Stimulated activated CD4-positive, alpha-beta T cell treated with anti-CD3 and anti-CD28 coated beads, Interleukin-1b, Interleukin-23, amount 100 ng/mL, for 4 hours (primary cell): ENCODE data around the gene SMYD3.

Experiments
- DNase-seq, 2 donors: peaks; one replicate each; pipeline ENCODE4 v3.0.0-alpha.2; 2020; ENCODE audit warnings: low read depth in 2 of 2

The SMYD3 gene

DNA sequence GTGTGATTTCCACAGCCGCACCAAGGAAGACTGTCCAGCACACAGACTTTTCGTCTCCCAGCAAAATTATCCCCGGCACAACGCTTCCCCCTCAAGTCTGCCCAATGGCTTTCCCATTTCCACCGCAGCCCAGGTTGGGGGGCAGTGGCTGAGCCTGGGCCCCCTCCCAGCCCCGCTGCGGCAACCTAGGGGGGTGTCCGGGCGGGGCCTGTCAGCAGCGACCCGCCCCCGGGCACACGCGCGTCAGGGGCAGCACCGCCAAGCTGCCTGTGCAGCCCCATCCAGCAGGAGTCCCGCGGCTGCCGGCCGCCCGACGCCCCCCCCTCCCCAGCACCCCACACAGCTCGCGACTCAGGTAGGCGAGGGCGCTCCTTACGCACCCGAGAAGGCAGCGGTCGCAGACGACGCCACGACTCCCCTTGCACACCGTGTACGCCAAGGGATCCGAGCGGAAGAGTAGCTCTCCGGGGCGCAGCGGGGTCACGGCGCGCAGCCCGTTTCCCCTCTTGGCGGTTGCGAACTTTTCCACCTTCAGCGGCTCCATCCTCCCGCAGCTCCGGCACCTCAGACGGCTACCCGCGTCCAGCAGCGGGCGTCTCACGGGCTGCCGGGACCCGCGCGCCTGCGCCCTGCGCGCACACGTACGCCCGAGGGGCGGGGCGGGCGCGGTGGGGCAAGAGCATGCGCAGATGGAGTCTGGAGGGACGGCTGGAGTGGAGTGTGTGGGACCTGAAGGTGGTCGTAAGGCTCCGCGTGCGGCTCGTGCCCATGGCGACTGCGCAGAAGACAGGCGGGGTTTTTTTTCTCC is at the start of gene SMYD3:
Gene SMYD3 (minus strand): TSS at position 606 of the 808 bp plus-strand sequence.
- peak; percentile 64 to 65 for DNase-seq

DNA sequence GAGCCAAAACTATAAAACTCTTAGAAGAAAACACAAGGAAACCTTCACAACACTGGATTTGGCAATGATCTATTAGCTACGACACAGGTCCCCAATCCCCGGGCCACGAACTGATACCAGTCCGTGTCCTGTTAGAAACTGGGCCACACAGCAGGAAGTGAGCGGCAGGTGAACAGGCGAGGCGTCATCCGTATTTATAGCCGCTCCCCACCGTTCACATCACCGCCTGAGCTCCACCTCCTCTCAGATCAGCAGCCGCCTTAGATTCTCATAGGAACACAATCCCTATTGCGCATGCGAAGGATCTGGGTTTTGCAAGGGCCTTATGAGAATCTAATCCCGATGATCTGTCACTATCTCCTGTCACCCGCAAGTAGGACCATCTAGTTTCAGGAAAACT is 47.1 kb upstream of the SMYD3 start:
- DNase-seq: no peak

DNA sequence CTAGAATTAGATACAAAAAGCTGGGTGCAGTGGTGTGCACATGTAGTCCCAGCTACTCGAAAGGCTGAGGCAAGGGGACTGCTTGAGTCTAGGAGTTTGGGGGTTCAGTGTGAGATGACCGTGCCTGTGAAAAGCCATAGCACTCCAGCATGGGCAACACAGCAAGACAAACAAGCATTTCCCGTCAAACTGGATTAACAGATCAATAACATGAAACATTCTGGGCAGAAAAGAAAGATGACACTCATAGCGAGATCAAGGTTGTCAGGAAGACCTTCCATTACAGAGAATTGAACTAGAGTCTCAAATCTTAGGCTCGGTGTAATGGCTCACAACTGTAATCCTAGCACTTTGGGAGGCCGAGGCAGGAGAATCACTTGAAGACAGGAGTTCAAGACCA is 45.0 kb upstream of the SMYD3 start:
- no peak for DNase-seq

DNA sequence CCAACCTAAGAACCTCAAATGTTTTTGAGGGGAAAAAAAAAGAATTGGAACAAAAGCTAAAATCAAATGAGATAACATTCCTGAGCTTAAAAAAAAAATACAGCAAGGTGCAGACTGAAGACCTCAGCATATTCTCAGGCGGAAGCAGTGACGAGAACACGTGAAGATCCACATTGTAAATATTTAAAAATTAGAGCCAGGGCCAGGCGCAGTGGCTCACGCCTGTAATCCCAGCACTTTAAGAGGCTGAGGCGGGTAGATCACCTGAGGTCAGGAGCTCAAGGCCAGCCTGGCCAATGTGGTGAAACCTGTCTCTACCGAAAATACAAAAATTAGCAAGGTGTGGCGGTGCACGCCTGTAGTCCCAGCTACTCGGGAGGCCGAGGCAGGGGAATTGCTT is 43.3 kb upstream of the SMYD3 start:
- no peak for DNase-seq

- DNase-seq: no peak
Observed at GRCh38 chr1:246549665-246550064, 42.6 kb upstream of the SMYD3 start.

- DNase-seq: no peak
Observed at GRCh38 chr1:246544001-246544400, 36.9 kb upstream of the SMYD3 start.

DNA sequence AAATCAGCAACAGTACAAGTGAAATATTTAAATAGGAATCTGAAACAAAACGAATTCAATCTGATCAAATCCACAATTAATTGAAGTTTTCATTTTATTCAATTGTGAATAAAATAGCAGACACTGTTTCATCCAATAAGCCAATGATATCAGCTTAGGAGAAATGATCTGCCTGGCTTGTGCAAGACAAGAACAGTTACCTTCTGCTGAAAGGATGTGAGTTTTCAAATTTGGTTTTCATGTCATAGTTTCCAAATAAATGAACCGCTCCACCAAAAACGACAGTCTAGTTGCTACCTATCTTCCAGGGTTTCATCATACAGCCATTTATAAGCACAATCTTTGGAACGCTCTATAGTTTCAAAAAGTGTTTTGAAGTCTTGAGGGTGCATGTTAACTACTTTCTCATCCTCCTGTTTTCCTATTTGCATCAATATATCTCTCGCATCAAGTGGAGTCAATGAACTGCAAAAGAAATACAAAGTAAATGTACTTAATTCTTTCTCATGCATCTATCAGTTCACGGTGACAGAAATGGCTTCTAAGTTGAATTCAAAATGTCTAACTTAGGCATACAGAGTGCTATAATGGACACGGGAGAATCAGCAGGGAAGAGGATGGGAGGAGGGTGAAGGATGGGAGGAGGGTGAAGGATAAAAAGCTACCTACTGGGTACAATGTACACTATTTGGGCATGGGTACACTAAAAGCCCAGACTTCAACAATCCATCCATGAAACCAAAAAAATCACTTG is 33.8 kb upstream of the SMYD3 start:
- DNase-seq: no peak

- DNase-seq: no peak
Observed at GRCh38 chr1:246537887-246538286, 30.8 kb upstream of the SMYD3 start.

- DNase-seq: no peak
Observed at GRCh38 chr1:246537441-246537840, 30.4 kb upstream of the SMYD3 start.

DNA sequence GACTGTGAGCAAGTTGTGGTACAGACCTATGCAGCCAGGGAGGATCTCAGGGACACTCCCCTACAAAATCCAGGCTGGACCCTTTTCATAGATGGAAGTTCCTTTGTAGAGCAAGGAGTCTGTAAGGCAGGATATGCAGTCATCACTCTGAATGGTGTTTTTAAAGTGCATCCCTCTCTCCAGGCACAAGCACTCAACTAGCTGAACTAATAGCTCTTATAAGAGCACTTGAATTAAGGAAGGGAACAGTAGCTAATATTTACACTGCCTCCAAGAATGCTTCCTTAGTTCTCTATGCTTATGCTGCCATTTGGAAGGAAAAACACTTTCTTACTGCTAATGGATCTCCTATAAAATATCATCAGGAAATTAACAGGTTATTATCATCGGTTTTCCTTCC is 27.0 kb upstream of the SMYD3 start:
- DNase-seq: no peak

- DNase-seq: no peak
Observed at GRCh38 chr1:246533371-246533905, 26.4 kb upstream of the SMYD3 start.

DNA sequence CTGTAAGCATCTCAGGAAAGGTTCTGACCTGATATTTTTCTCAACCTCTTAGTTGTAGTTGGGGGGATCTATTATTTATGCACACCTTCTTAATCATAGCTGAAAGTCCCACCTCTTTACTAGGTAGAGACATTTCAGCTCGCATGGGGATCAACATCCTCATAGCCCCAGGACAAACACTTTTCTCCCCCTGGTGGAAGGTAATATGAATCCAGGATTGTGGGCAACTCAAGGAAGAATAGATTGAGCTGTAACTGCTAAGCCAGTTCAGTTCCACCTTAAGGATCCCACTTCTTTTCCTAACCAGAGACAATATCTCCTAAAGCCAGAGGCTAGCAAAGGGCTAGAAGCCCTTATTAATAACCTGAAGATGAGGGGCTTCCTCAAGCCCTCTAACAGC is 25.4 kb upstream of the SMYD3 start:
- DNase-seq: no peak

DNA sequence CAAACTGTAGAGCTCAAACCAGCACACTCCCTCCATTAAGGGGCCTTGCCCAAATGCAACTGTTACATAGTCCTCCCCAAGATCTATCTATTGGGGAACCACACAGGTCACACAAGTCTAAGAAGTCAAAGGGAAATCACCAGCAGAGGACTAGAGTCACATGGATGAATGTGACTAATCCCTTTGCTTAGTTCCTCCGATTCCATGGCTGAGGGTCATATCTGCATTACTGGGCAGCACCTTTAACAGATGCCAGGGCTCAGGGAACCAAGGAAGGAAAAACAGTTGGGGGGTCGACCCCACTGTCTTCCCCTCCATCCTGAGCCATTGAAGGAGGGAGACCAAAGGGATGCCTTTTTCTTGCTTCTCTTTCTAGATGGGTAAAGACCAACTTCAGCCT is 23.4 kb upstream of the SMYD3 start:
- no peak for DNase-seq

DNA sequence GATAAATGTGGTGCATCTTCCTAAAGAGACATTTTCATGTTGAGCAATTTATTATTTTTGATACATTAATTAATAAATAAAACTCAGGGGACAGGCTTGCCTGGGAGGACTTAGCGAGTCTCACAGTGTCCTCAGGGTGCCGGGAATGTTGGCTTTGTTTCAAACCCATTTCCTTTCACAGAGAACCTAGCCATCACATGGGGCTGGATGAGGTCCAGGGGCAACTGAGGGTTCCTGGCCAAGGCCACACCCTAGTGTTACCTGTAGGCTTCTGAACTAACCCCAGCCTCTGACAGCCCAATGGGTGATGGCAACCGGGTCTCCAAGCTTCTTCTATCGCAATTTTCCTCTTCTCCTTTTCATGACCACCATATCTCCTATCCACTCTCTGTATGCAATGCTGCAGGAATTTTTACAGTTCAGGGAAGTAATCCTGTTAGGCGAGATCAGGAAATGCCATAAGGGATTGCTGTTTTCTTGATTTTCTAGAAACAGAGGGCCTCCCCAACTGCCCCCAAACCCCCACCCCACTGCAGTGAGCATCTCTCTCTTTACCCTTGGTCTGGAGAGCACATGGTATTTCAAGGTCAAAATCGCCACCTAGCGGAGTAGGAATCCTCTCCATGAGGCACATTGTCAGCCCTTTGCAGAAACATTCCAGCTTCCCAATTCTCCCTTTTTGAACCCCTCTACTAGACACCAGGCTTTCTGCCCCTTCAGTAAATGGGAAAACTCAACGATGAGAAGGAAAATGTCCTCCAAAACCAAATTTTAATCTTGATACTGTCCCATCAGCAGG is 22.1 kb upstream of the SMYD3 start:
- no peak for DNase-seq

DNA sequence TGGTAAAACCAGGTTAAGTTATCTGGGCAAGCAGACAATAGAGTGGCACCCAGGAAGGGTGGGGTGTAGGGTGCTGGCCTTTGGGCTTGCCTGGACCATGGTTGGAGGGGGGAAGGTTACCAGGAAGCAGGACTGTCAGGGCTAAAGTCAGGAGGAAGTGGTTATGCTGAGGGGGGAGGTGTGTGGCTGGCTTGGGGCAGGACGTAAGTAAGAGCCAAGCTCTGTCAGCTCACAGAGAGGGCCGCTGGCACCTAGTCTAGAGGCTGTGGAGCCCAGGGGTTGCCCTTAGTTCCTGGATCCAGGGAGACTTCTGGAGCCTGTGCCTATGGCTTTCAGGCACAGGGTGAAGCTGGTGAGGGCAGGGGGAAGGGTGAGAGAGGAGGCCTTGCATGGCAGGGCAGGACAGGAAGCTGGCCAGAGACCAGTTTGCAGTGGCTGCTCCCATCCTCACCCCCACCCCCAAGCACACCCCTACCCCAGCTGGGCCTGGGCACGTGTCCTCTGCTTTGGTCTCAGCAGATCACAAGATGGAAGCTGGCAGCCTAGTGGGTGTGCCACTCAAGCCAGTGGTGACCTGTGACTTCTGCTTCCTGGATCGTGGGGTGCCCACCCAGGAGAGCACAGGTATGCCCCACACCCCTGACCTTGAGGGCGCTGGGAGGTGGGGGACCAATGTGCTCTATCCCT is 20.5 kb upstream of the SMYD3 start:
- no peak for DNase-seq

- DNase-seq: no peak
Observed at GRCh38 chr1:246526915-246527314, 19.8 kb upstream of the SMYD3 start.

DNA sequence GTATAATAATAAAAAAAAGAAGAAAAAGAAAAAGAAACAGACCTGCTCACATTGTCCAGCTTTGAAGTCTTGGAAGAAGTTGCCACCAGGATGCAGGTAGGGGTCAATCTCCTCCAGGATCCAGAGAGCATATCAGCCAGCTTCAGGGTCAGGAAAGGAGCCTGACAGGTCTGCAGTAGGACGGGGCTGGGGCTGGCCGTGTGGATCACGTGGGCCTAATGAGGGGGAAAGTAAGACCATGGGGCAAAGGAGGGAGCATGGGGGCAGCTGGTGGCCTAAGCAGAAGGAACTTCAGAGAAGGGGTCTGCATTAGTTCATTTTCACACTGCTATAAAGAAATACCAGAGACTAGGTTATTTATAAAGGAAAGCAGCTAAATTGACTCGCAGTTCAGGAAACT is 19.3 kb upstream of the SMYD3 start:
- no peak for DNase-seq

- no peak for DNase-seq
Observed at GRCh38 chr1:246519514-246519913, 12.4 kb upstream of the SMYD3 start.

GRCh38 chr1:246518456-246519205 is 11.6 kb upstream of the SMYD3 start:
- DNase-seq: no peak

GRCh38 chr1:246517391-246517790 is 10.3 kb upstream of the SMYD3 start:
- DNase-seq: no peak

DNA sequence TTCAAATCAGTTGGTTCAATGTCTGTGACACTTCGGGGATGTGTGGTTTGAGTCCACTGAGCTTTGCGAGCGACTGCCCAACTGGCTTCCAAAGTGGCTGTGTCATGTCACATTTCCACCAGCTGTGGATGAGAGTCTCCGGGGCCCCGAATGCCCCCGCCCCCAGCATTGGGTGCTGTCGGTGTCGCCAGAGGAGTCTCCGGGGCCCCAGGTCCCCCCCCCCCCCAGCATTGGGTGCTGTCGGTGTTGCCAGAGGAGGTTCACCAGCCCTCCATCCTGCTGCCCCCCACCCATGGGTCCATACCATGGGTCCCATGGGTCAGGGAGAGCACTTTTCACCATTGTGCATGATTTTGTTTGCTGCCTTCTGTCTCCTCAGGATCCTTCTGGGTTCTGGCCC is 9.0 kb upstream of the SMYD3 start:
- no peak for DNase-seq
